Neuron (in vitro differentiated cells): Measurements from ENCODE around the gene PPP1R10.

Experiments
- H2AFZ ChIP-seq: one replicate; pipeline ENCODE4 v1.6.1; 2013; ENCODE audit warnings: low read depth, mild to moderate bottlenecking, inconsistent platforms, low read length, moderate library complexity
- H3K27me3 ChIP-seq: one replicate; pipeline ENCODE4 v1.6.1; 2013; ENCODE audit warnings: low read length; ENCODE audit not compliant: insufficient read depth
- H3K36me3 ChIP-seq: one replicate; pipeline ENCODE4 v1.6.1; 2013; ENCODE audit warnings: low read length; ENCODE audit not compliant: insufficient read depth
- H3K4me1 ChIP-seq: one replicate; pipeline ENCODE4 v1.6.1; 2013; ENCODE audit warnings: low read length; ENCODE audit not compliant: insufficient read depth
- H3K4me3 ChIP-seq: 2 replicates; pipeline ENCODE4 v1.5.1; 2013; ENCODE audit warnings: mild to moderate bottlenecking, low read length, moderate library complexity
- H3K9me3 ChIP-seq: one replicate; pipeline ENCODE4 v1.6.1; 2013; ENCODE audit warnings: low read length

PPP1R10 gene

DNA sequence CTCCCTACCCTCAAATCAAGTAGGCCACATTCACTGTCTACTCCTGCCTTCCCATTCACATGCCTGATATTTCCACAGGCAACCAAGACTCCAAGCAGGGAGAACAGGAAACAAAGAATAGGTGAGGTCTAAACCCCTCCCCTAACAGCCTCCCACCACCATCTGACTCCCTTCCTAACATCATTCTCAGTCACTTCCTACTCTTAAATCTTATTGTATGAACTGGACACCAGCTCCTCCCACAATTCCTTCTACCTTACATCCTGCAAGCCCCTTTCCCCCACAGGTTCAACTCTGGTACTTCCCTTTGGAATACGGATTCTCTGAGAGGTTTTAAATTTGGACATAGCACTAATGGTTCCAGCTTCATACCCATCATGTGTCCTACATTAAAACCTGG, 28.9 kb upstream of the PPP1R10 start:
- H3K4me1 ChIP-seq, result peaks cover 16% of the 10 kb centered on the region
- H3K36me3 ChIP-seq, result peaks cover 48% of the 10 kb centered on the region

DNA sequence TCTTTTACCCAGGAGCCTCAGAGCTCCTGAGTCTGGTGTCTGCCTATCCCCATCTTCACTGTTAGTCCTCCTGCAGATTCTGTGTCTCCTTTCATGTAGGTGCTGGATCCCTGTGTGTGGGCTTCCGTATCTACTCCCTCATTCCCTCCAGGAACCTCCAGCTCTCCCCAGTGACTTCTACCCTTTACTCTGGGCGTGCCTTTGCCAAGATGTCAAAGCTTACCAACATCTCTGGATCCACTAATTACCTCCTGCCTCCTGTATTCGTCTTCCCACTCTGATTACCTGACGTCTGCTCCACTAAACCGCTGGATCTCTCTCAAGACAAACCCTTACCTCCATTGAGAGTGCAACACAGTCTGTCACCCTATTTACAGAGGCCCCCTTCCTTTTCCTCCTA, 27.7 kb upstream of the PPP1R10 start:
- Histone ChIP-seq H3K36me3 (peaks cover 56% of the 10 kb centered on the region), H3K4me1 (peaks cover 16% of the 10 kb centered on the region), H3K27me3 (no peaks in the 10 kb centered on the region), H2AFZ (no peak overlapping the region), H3K9me3 (no peaks in the 10 kb centered on the region), H3K4me3 (no peak overlapping the region)

More for the DNA sequence above, 28.9 kb upstream of the PPP1R10 start:
- Histone ChIP-seq H3K27me3 (no peaks in the 10 kb centered on the region), H2AFZ (no peak overlapping the region), H3K4me3 (no peak overlapping the region), H3K9me3 (no peaks in the 10 kb centered on the region)

DNA sequence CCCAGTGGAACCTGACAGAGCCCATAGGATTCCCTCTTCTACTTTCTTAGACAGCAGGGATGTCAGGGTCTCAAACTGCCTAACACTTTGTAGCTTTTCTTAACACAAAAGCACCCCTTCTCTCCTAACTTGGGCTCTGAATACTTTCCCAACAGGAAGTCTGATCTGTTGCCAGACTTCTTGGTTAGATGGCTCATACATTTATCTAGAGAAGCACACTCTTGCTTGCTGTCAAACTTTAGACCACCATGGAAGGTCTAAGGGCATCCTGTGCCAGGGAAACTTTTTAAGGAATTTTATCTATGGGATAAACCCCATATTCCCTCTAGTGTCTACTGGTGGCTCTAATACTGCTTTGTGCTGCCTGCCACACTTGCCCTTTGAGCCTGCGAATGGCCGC, 26.6 kb upstream of the PPP1R10 start:
- no peaks in the 10 kb centered on the region for H3K9me3 ChIP-seq
- no peak overlapping the region for H3K4me3 ChIP-seq
- H2AFZ ChIP-seq, result no peak overlapping the region
- peaks cover 60% of the 10 kb centered on the region for H3K36me3 ChIP-seq
- no peaks in the 10 kb centered on the region for H3K27me3 ChIP-seq
- H3K4me1 ChIP-seq, result peaks cover 16% of the 10 kb centered on the region

DNA sequence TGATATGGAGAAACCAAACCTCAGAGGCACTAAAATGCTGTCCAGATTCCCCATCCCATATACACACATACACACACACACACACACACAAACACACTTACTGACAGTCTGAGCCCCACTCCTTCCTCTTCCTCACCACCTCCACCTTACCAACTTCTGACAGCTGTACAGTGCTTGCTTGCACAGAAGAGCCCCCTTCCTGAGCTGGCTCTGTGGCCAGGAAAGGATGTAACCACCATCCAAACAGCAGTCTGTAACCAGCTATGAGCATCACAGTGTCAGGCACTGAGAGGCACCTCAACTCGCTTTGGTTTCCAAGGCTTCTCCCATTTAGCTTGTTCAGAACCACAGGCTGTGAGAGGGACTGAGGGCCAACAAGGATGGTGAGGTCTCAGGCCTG, 24.0 kb upstream of the PPP1R10 start:
- peaks cover 3% of the 10 kb centered on the region for H3K4me1 ChIP-seq
- H3K9me3 ChIP-seq, result no peaks in the 10 kb centered on the region
- H2AFZ ChIP-seq, result no peak overlapping the region
- H3K36me3 ChIP-seq, result peaks cover 73% of the 10 kb centered on the region
- no peaks in the 10 kb centered on the region for H3K27me3 ChIP-seq
- no peak overlapping the region for H3K4me3 ChIP-seq

DNA sequence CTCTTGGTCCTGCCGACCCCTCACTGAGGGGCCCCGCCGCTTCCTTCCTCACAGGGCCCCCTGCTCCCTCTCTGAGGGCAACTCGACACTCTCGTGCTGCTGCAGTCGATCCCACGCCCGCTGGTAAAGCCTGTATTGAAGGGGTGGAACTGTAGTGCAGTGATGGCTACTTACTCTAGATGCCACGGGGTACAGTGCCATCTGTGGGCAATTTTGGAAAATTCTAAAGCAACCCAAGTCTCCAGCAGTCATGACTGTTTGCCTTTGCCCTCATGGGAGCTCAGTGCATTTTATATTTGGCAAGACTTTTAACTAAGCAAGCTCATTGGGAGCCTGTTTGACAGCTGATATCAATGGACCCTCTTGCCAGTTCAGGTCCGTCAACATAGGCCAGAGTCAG, 23.4 kb upstream of the PPP1R10 start:
- Histone ChIP-seq H3K4me1 (no peaks in the 10 kb centered on the region), H2AFZ (no peak overlapping the region), H3K9me3 (no peaks in the 10 kb centered on the region), H3K36me3 (peaks cover 75% of the 10 kb centered on the region), H3K27me3 (no peaks in the 10 kb centered on the region), H3K4me3 (no peak overlapping the region)

DNA sequence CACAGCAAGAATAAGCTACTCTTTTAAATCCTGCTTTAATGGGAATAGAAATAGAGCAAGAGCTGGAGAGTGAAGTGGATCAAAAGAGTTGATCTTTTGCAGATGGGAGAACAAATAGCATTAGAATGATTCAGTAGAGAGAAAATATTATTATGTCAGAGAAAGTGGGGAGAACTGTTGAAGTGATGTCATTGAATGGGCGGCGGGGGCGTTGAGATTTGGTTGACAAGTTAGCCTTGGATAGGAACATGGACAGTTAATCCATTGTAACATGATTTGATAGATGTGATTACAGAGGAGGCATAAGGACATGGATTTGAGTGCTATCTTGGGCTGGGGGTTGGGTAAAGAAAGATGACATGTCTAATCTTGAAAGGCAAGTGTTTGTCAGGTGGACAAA, 18.8 kb upstream of the PPP1R10 start:
- Histone ChIP-seq H2AFZ (no peak overlapping the region), H3K36me3 (peaks cover 68% of the 10 kb centered on the region), H3K9me3 (no peaks in the 10 kb centered on the region)

DNA sequence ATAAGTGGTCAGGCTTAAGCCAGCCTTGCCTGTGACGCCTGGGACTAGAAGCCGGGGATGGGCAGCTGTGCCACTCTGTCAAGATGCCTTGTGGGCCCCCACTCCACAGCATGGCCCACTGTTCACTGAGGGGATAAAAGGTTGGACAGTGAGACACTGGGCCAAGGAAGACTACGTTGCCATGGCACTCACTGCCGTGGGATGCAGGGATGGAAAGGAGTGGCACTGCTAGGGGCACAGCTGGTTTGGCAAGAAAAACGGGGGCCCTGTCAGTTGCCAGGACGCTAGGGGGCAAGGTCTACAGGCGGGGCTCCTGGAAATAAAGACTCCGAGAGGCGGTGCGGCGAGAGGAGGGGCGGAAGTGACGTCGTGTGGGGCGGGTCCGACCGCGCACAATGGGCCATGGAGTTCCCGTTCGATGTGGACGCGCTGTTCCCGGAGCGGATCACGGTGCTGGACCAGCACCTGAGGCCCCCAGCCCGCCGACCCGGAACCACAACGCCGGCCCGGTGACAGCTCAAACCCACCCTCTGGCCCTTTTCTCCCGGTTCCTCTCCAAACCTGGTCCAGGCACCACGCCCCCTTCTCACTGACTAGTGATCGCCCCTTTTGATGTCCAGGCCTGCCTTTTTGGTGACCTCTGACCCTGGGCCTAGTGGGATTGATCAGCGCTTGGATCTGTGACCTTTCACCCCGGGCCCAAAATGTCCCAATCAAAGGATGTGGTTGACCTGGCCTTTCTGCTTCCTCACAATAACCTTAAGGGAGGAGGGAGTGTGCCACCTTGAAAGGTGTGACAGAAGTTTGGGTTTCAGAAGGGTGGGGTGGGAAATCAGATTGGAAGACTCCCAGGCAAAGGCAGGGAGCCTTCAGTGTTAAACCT, 9.7 kb upstream of the PPP1R10 start, which contains the start of gene ATAT1:
Gene ATAT1, plus strand, starts transcription at position 391 of the 883 bp plus-strand sequence.
- Histone ChIP-seq H3K9me3 (no peaks in the 10 kb centered on the region), H3K4me3 (peak within 1 kb of the TSS; percentile 83), H3K36me3 (peaks cover 63% of the 10 kb centered on the region), H3K27me3 (no peaks in the 10 kb centered on the region), H3K4me1 (peaks cover 10% of the 10 kb centered on the region), H2AFZ (no peak within 1 kb of the TSS)

More for the DNA sequence above, 18.8 kb upstream of the PPP1R10 start:
- Histone ChIP-seq H3K4me3 (no peak overlapping the region), H3K4me1 (no peaks in the 10 kb centered on the region), H3K27me3 (no peaks in the 10 kb centered on the region)

DNA sequence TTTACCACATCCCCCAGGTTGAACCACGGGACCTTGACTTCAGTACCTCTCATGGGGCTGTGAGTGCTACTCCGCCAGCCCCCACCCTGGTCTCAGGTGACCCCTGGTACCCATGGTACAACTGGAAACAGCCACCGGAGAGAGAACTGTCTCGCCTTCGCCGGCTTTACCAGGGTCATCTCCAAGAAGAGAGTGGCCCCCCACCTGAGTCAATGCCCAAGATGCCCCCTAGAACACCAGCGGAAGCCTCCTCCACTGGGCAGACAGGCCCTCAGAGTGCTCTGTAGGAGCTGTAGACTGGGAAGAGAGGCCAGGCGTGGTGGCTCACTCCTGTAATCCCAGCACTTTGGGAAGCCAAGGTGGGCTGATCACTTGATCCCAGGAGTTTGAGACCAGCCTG, 8.5 kb upstream of the PPP1R10 start:
- H3K4me3 ChIP-seq, result no peak overlapping the region
- H3K9me3 ChIP-seq, result no peaks in the 10 kb centered on the region
- H3K4me1 ChIP-seq, result peaks cover 10% of the 10 kb centered on the region
- H3K27me3 ChIP-seq, result no peaks in the 10 kb centered on the region
- H2AFZ ChIP-seq, result no peak overlapping the region
- peaks cover 65% of the 10 kb centered on the region for H3K36me3 ChIP-seq

DNA sequence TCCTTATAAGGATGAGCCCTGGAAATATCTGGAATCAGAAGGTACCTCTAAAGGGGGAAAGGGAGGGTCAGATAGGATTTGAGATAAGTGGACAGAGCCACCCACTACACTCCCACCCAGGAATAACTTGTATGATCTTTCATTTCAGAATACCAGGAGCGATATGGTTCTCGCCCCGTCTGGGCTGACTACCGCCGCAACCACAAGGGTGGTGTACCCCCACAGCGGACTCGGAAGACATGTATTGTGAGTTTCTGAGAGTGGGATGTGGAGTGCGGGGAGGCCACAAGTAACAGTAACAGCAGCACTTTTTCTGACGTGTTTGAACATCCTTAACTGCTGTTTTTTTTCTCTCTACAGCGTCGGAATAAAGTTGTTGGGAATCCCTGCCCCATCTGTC, 2.5 kb upstream of the PPP1R10 start:
- H3K4me3 ChIP-seq, result no peak overlapping the region
- no peak overlapping the region for H2AFZ ChIP-seq
- H3K9me3 ChIP-seq, result no peaks in the 10 kb centered on the region
- no peaks in the 10 kb centered on the region for H3K27me3 ChIP-seq
- peaks cover 15% of the 10 kb centered on the region for H3K4me1 ChIP-seq
- peaks cover 43% of the 10 kb centered on the region for H3K36me3 ChIP-seq

DNA sequence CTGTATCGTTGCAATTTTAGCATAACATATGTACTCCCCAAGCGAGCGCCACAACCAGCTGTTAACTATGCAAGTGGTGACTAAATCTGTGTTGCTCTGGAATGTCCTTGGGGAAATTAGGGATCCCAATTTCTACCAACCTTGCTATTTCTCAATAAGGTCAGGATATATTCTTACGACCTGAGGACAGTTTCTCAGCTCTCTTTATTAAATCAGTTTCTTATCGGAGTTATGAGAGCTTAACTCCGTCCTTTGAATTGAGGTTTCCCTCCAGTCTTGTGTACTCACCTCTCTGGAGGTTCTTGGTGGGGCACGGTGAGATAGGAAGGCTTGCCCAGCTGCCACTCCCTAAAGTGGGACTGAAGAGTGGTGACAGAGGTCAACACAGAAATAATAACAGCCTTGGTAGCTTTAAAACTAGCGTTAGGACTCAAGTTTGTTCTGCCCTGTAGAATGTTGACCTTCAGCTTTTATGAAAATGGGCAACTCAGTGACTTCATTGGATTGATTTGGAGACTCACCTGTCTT, 1.3 kb upstream of the PPP1R10 start:
- Histone ChIP-seq H3K9me3 (no peaks in the 10 kb centered on the region), H2AFZ (no peak overlapping the region), H3K27me3 (no peaks in the 10 kb centered on the region), H3K4me1 (peaks cover 27% of the 10 kb centered on the region), H3K4me3 (peak overlapping the region; percentile 90), H3K36me3 (peaks cover 44% of the 10 kb centered on the region)

DNA sequence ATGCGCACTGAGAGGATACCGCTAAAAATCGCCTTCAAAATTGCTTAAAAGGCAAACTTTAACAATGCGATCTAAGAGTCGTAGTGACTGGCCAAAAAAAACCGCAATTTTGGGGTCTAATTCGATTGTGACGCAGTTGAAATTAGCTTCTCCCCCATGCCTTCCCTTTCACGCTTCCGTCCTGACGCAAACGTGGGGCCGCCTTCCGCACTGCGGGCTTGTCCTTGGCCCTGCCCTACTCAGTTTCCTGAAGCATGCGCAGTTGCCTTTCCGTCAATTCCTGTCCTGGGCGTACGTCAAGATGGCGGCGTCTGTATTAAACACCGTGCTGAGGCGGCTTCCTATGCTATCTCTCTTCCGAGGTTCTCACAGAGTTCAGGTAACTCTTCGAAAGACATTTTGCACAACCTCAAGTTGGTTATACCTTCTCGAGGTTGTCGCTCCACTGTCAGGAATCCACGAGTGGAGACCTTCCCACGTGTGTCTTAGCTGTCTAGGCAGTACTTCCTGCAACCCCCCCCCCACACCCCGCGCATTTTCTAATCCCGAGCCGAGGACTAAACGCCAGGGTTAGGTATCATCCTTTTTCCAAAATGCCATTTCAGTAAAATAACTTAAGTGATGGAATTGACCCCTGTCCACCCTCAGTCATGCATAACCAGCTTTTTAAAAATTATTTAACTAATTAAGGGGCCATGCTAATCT, 674 bp upstream of the PPP1R10 start, which contains the start of gene MRPS18B:
Gene MRPS18B, plus strand, starts transcription at position 276 of the 705 bp plus-strand sequence. Its CDS starts 26 bp downstream, at position 302.
- H2AFZ ChIP-seq, result no peak within 1 kb of the TSS
- H3K27me3 ChIP-seq, result no peaks in the 10 kb centered on the region
- peaks cover 39% of the 10 kb centered on the region for H3K36me3 ChIP-seq
- H3K4me1 ChIP-seq, result peaks cover 27% of the 10 kb centered on the region
- no peaks in the 10 kb centered on the region for H3K9me3 ChIP-seq
- H3K4me3 ChIP-seq, result peak within 1 kb of the TSS; percentile 90

DNA sequence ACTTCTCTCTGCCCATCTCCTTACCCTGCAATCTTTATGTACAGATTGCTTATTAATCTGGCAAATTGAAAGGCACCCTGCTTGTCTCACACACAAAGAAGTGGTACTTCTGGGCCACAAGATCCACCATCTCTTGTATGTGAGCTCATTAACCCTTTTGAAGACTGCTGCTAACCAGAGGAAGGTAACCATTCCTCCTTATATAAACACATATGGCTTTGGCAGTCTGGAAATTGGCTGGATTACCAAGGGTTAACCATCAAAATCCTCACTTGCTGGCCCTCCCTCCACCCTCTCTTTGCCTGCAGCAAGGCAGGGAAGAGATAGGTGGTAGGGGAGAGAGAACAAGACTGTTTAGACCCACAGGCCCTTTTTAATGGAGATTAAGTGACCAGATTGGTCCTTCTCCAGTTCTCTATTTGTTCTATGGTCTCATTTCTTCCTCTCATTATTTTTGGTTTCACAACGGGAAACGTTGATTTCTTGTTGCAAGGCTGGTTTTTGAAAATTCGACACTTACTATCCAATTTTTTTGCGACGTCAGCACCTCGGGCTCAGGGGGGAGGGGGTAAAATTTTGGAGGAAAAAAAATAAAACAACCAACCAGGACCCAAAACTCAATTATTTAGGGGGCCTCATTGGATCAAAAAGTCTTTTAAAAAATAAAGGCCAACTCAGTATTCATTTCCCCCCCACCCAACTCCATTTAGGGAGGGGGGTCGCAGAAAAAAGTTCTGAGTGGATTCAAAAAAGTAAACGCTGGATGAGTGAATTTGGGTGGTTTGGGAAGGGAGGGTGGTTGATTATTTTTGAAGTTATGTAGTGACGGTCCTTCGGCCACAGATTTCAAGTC, 859 bp downstream of the PPP1R10 start:
- Histone ChIP-seq H3K9me3 (no peaks in the 10 kb centered on the region), H3K36me3 (peaks cover 36% of the 10 kb centered on the region), H3K27me3 (no peaks in the 10 kb centered on the region), H3K4me3 (peak overlapping the region; percentile 90), H3K4me1 (peaks cover 27% of the 10 kb centered on the region), H2AFZ (no peak overlapping the region)
